HepG2 (cell line): ENCODE data around the gene ERVH48-1. TPM values are rescaled to one million over a fixed set of nuclear protein-coding genes. Genes with fewer than 3 reads are reported as not detected.

Experiments used
- BHLHE40 ChIP-seq: IDR thresholded peaks from 2 replicates; pipeline ENCODE4 v1.6.1; 2011; ENCODE audit warnings: low read length, improper control_type of control experiment
- CREB1 ChIP-seq, 2 experiments: fragments of 450-650 bp in 1 of 2; IDR thresholded peaks; 2 replicates each; pipeline ENCODE4 v1.6.1; 2016 to 2017; ENCODE audit warnings: control low read depth in 1 of 2, mild to moderate bottlenecking in 1 of 2, missing compliant biosample characterization in 1 of 2, missing genetic modification characterization in 1 of 2
- FUBP1 ChIP-seq: sonication (generic); formaldehyde crosslinking; IDR thresholded peaks from 2 replicates; pipeline ENCODE4 v1.5.1; 2020; ENCODE audit warnings: missing genetic modification reagents, mild to moderate bottlenecking, borderline replicate concordance
- GABPA ChIP-seq, 2 experiments: IDR thresholded peaks; 2 replicates each; pipeline ENCODE4 v1.6.1; 2011 to 2016; ENCODE audit warnings: low read depth in 2 of 2, low read length in 1 of 2, missing biosample characterization in 1 of 2, missing genetic modification characterization in 1 of 2
- GPN1 ChIP-seq: sonication (generic); formaldehyde crosslinking; IDR thresholded peaks from 2 replicates; pipeline ENCODE4 v1.5.1; 2020; ENCODE audit warnings: missing genetic modification reagents, borderline replicate concordance
- HMG20B ChIP-seq: conservative IDR thresholded peaks from 2 replicates; pipeline ENCODE4 v1.6.1; 2016; ENCODE audit warnings: missing genetic modification reagents, missing compliant biosample characterization
- PHB2 ChIP-seq: fragments of 450-650 bp; IDR thresholded peaks from 2 replicates; pipeline ENCODE4 v1.6.1; 2018; ENCODE audit not compliant: partially characterized antibody
- RNF2 ChIP-seq: fragments of 450-650 bp; conservative IDR thresholded peaks from 2 replicates; pipeline ENCODE4 v1.6.1; 2016; ENCODE audit warnings: low read depth
- SMYD3 ChIP-seq: sonication (generic); formaldehyde crosslinking; IDR thresholded peaks from 2 replicates; pipeline ENCODE4 v1.8.1; 2023; ENCODE audit warnings: mild to moderate bottlenecking, missing genetic modification reagents
- ZBTB38 ChIP-seq: sonication (generic); formaldehyde crosslinking; IDR thresholded peaks from 2 replicates; pipeline ENCODE4 v1.5.1; 2020; ENCODE audit warnings: mild to moderate bottlenecking, missing genetic modification reagents
- ZNF276 ChIP-seq: sonication (generic); formaldehyde crosslinking; IDR thresholded peaks from 2 replicates; pipeline ENCODE4 v1.4.0; 2020; ENCODE audit warnings: mild to moderate bottlenecking, low read depth, missing genetic modification reagents
- ZNF512 ChIP-seq: sonication (generic); formaldehyde crosslinking; IDR thresholded peaks from 2 replicates; pipeline ENCODE4 v1.4.0; 2020; ENCODE audit warnings: mild to moderate bottlenecking, missing genetic modification reagents
- ZNF570 ChIP-seq: sonication (generic); formaldehyde crosslinking; IDR thresholded peaks from 2 replicates; pipeline ENCODE4 v1.4.0; 2020; ENCODE audit warnings: mild to moderate bottlenecking, missing genetic modification reagents, borderline replicate concordance
- ZNF646 ChIP-seq: sonication (generic); formaldehyde crosslinking; IDR thresholded peaks from 2 replicates; pipeline ENCODE4 v1.9.0; 2021; ENCODE audit warnings: mild to moderate bottlenecking, missing genetic modification reagents
- ZNF746 ChIP-seq: sonication (generic); formaldehyde crosslinking; IDR thresholded peaks from 2 replicates; pipeline ENCODE4 v1.8.0; 2022; ENCODE audit warnings: mild to moderate bottlenecking, missing genetic modification reagents
- polyA plus RNA-seq, 8 experiments: library from polyadenylated mRNA; depleted of rRNA in 3 of 8; stranded (reverse) in 7 of 8; unstranded in 1 of 8; fragments of >200 nt; fragmentation: Illumina TruSeq in 4 of 8; extraction: Trizol in 4 of 8; gene quantifications; 2 replicates each; pipeline versions ENCODE4 v1.2.1 to v1.2.3, GENCODE V29; 2011 to 2016; ENCODE audit warnings: low read depth in 4 of 8, missing spikeins in 1 of 8, mixed read lengths in 1 of 8; ENCODE audit not compliant: insufficient read depth in 1 of 8
- total RNA-seq, 5 experiments: library from RNA; depleted of rRNA; stranded (reverse); fragments of >200 nt; fragmentation: Illumina TruSeq; extraction: Trizol; gene quantifications; 2 replicates each; pipeline ENCODE4 v1.2.3, GENCODE V29; 2016; ENCODE audit warnings: low read depth in 1 of 5

ERVH48-1 gene
- total and polyA plus RNA-seq, 2 of the 13 experiments (the other 11 are each of a cell fraction or from before 2014, with no cell fraction given), result 1.8 TPM; not detected in 1

- TF ChIP-seq ZNF646 (CRISPR knock-in tag) (no peak), BHLHE40 (no peak), CREB1 (IDR thresholded peaks at IDR 0.05) (peak; percentile 89), CREB1 (CRISPR knock-in tag; IDR thresholded peaks at IDR 0.05) (no peak), SMYD3 (CRISPR knock-in tag) (no peak), HMG20B (no peak), PHB2 (no peak), ZNF746 (CRISPR knock-in tag) (0 out of 2 replicates have a peak, but pooled peaks have one; percentile 53), ZNF570 (peak; percentile 81; the same call in 1 of the 2 replicates), FUBP1 (CRISPR knock-in tag) (no peak), GABPA (IDR thresholded peaks at IDR 0.05; ENCODE audit: low read depth, low read length) (no peak), GABPA (CRISPR knock-in tag; IDR thresholded peaks at IDR 0.05; ENCODE audit: low read depth) (no peak), RNF2 (0 out of 2 replicates have a peak, but pooled peaks have one; percentile 42), ZNF276 (CRISPR knock-in tag) (0 out of 2 replicates have a peak, but pooled peaks have one; percentile 62), ZNF512 (CRISPR knock-in tag) (no peak), ZBTB38 (CRISPR knock-in tag) (peak; percentile 46), GPN1 (CRISPR knock-in tag) (peak; percentile 29; the same call in 1 of the 2 replicates)
Observed at GRCh38 chr21:42892931-42893755, 32.3 kb downstream of the ERVH48-1 start, which contains the start of gene NDUFV3 (continued).
